ENCODE measurements around the gene DNMT3A. TPM values are rescaled to one million over a fixed set of nuclear protein-coding genes. Genes with fewer than 3 reads are reported as not detected.
A peak's percentile ranks its signal among the peaks of the same experiment; 100 is the strongest.

The DNMT3A gene
- total and polyA plus RNA-seq, 12 donors: 10.6 to 53.4 (median 25.0) TPM

GRCh38 chr2:25303633-25304236 is 38.0 kb downstream of the DNMT3A start:
- peak overlapping the region in 1 of 5 donors; percentile 42 for H3K27ac ChIP-seq
- 73 to 79% (median 78%) methylated on average over 20 to 21 of the region's 21 CpGs for WGBS, 4 donors

GRCh38 chr2:25302758-25303375 is 38.9 kb downstream of the DNMT3A start:
- intact Hi-C loops (cut with DNase I): no loop called here
- H3K4me1 ChIP-seq (replicated peaks in 1 of 2): peaks cover 16 to 58% of the 10 kb centered on the region in 2 donors
- TF ChIP-seq POLR2A (IDR thresholded peaks at IDR 0.05) (no peak), CTCF (IDR thresholded peaks at IDR 0.05) (no peak)
- H3K27ac ChIP-seq: peak overlapping the region in 2 of 5 donors; percentile 41 to 44
- peaks cover 0 to 35% of the 10 kb centered on the region in 2 donors for H3K36me3 ChIP-seq (replicated peaks in 1 of 2)
- no peaks in the 10 kb centered on the region for H3K27me3 ChIP-seq
- WGBS, 4 donors: 70 to 73% (median 72%) methylated on average over 9 of the region's 9 CpGs
- H3K4me3 ChIP-seq: no peak overlapping the region
- no peak for DNase-seq
- no peaks in the 10 kb centered on the region for H3K9me3 ChIP-seq (replicated peaks in 1 of 3)

More at GRCh38 chr2:25303633-25304236, 38.0 kb downstream of the DNMT3A start:
- DNase-seq: no peak
- TF ChIP-seq POLR2A (IDR thresholded peaks at IDR 0.05) (no peak), CTCF (IDR thresholded peaks at IDR 0.05) (no peak)
- H3K36me3 ChIP-seq (replicated peaks in 1 of 2): peaks cover 0 to 31% of the 10 kb centered on the region in 2 donors
- H3K27me3 ChIP-seq: no peaks in the 10 kb centered on the region
- intact Hi-C loops (cut with DNase I): no loop called here
- H3K4me3 ChIP-seq: no peak overlapping the region
- H3K9me3 ChIP-seq (replicated peaks in 1 of 3): no peaks in the 10 kb centered on the region
- H3K4me1 ChIP-seq (replicated peaks in 1 of 2): peaks cover 16 to 58% of the 10 kb centered on the region in 2 donors

- peak in 4 of 7 donors; percentile 39 to 60 (median 59) for DNase-seq
- peaks cover 11 to 49% of the 10 kb centered on the region in 2 donors for H3K4me1 ChIP-seq (replicated peaks in 1 of 2)
- intact Hi-C loops (cut with DNase I): no loop called here
- H3K27ac ChIP-seq: peak overlapping the region in 2 of 5 donors; percentile 41 to 44
- no peaks in the 10 kb centered on the region for H3K9me3 ChIP-seq (replicated peaks in 1 of 3)
- peaks cover 0 to 35% of the 10 kb centered on the region in 2 donors for H3K36me3 ChIP-seq (replicated peaks in 1 of 2)
- no peak for TF ChIP-seq CTCF (IDR thresholded peaks at IDR 0.05)
- TF ChIP-seq POLR2A (IDR thresholded peaks at IDR 0.05): no peak
- whole genome bisulfite sequencing, 4 donors: 64 to 74% (median 69%) methylated on average over 8 of the region's 8 CpGs
- H3K27me3 ChIP-seq: no peaks in the 10 kb centered on the region
- H3K4me3 ChIP-seq: no peak overlapping the region
Observed at GRCh38 chr2:25301453-25302352, 40.0 kb downstream of the DNMT3A start.

- Histone ChIP-seq H3K9me3 (replicated peaks in 1 of 3) (no peaks in the 10 kb centered on the region), H3K36me3 (replicated peaks in 1 of 2) (peaks cover 0 to 38% of the 10 kb centered on the region in 2 donors), H3K4me3 (no peak overlapping the region), H3K27ac (no peak overlapping the region), H3K4me1 (replicated peaks in 1 of 2) (peaks cover 7 to 47% of the 10 kb centered on the region in 2 donors), H3K27me3 (no peaks in the 10 kb centered on the region)
- TF ChIP-seq CTCF (IDR thresholded peaks at IDR 0.05): no peak
- no peak for TF ChIP-seq POLR2A (IDR thresholded peaks at IDR 0.05)
- intact Hi-C loops (cut with DNase I): no loop called here
- WGBS, 4 donors: 85 to 92% (median 89%) methylated on average over 7 to 12 of the region's 12 CpGs
- no peak for DNase-seq
Observed at GRCh38 chr2:25300001-25300400, 41.7 kb downstream of the DNMT3A start.
